T follicular helper cell (primary cell): ENCODE results near the gene LILRB5.
"Not testable (repeated sequence)": the region's sequence is repeated elsewhere in the genome, so short reads cannot be mapped to it uniquely, and the experiment has no call there.

Experiments used
- DNase-seq: peaks from one replicate; pipeline ENCODE4 v3.0.0-alpha.2; 2020; ENCODE audit warnings: low read depth

The LILRB5 gene

DNA sequence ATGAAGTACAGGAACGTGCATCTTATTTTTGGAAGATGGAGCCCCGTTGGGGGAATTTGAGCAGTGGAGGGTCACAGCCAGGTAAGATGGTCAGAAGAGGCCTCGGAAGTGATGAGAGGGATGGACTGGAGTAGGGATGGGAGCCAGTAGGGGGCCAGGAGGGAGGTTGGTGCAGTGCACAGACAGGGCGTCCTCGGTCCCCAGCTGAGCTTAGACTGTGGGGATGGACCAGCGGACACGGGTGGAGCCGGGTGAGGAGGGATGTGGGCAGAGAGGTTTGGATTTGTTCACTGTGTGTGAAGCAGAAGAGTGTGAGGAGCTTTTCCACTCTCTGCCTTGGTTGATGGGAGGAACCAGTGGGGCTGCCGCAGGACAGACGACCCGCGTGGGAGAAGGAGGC is 45.8 kb downstream of the LILRB5 start:
- DNase-seq: no peak

DNA sequence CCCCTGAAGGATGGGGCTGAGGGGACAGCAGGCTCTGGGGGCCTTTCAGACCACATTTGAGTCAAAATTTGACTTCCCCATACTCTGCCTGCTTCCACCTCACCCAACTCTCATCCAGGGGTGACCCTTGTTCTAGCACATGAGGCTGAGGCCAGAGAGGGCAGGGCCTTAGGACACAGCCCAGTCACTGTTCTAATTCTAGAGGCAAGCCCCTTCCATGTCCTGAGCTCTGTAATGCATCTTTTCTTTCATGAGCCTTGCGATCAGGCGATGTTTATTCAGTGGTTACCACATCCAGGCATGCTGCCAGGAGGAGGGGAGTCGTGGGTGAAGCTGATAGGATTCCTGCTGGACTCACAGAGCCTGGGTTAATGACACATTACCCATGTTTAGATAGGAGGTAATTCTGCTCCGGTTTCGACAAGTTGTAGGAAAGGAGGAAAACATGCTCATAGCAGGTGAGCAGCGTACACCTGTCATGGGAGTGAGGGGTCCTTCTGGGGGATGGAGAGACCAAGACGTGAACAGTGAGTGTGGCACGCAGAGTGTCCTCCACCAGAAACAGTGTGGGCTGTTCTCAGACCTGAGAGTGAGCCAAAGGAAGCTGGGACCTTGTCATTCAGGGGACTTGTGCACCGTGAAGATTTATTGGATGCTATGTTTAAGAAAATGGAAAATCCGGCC is 47.1 kb downstream of the LILRB5 start:
- DNase-seq: no peak

DNA sequence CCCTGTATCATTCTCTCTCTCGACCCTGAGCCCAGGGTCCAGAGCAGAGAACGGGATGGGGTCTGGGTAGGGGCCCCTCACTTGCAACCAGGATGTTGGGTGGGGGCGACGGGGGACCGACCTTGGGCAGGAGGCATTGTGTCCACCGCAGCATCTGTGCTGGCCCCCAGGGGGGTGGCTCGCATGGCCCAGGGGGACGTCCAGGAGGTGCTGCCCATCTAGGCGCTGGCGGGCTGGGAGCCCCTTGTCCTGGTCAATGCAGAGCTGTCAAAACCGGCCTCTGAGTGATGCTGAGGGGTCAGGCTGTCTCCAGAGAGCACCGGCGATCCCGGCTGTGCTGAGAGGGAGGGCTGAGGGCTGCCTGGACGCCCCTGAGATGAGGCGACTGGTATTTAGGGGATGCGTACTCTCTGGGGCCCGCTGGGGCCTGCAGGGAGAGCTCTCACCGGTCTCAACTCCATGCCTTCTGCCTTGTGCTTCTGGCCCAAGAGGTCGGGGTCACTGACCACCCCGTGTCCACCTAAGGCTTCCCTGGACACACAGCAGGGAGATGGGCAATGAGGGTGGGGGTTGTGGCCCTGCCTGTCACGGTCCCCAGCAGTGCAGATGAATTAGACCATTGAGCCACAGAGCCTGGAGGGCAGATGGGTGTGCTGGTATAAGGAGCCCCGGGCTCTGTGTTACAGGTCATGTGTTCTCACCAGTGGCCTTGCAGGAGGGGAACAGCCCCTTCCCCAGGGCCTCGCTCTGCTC is 47.8 kb downstream of the LILRB5 start:
- no peak for DNase-seq

DNA sequence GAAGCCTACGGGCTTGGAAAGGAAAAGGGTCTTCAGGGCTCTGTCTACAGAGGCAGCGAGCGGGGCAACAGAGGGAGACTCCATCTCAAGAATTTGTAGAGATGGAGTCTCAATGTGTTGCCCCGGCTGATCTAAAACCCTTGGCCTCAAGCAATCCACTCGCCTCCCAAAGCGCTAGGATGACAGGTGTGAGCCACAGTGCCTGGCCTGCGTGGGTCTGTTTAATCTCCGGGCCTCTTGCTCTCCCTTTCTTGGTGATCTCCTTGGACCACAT is 48.4 kb downstream of the LILRB5 start:
- DNase-seq: no peak

DNA sequence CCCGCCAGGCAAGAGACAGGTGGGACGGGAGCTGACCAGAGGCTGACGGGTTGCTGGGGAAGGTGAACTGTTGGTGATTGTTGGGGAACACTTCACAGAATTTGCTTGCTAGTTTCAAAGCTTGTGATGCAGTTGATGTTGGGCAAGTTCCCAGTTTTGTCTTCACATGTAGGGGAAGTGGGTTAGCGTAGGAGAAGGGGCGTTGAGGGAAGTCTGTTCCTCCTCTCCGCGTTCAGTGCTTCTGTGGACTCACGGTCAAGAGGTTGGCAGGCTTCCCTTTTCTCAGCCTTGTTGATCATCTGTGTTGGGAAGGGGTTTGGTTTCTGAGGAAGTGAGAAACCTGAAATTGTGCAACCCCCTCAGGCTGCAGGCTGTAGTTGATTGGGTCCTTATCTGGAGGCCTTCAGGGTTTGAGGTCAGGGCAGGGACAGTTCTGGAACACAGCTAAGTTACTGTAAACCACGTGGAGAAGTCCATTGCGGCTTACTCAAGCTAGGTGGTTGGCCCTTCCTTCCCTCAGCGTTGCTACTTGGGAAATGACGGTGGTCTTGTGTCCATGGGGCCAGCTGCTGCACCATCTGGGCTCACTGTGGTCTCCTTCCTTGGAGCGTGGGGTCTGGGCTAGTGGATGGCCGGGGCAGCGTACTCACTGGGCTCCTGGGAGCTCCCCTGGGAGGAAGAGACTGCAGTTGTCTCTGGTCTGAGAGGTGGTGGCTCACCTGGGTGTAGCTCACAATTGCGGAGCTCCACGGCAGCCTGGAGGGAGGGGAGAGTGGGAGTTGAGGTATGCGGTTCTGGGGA is 48.9 kb downstream of the LILRB5 start:
- DNase-seq: no peak

DNA sequence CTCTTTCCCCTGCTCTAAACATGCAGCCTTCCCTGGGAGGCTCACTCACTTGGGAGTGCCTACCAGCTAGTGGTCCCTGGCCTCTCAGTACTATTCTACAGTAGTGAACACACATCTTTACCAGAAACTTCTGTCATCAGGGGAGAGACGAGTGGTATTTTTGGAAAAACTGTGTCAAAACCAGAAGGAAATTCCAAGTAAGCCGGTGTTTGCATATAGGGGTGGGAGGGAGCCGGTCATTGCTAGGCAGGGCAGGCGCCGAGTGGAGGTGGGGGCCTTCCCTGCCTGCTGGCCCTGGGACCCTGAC is 49.4 kb downstream of the LILRB5 start:
- no peak for DNase-seq

DNA sequence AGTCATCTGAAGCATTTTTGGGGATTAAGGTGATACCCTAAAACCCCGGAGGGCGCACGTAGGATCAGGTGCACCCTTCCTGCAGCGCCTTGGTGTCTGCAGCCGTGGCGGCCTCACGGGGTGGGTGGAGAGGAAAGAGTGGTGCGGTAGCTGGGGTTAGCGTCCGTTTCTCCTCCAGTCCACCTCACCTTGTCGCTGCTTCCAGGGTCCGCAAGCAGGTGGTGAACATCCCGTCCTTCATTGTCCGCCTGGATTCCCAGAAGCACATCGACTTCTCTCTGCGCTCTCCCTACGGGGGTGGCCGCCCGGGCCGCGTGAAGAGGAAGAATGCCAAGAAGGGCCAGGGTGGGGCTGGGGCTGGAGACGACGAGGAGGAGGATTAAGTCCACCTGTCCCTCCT is 49.9 kb downstream of the LILRB5 start:
- DNase-seq: not testable (repeated sequence)

DNA sequence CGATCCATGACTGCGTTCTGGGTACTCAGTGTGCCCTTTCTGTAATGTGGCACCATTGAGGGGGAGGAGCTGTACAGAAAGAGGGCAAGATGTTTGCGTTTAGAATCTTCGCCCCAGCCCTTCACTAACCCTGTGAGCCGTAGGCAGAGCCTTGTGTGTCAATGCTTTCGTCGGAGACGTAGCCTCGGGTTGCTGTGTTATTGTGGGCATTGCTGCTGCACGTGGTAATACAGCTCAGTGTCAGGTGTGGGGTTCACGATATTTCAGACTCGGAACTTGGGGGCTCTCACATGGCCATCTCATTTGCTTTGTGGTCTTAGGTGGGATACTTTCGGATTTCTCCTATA is 50.3 kb downstream of the LILRB5 start:
- no peak for DNase-seq

DNA sequence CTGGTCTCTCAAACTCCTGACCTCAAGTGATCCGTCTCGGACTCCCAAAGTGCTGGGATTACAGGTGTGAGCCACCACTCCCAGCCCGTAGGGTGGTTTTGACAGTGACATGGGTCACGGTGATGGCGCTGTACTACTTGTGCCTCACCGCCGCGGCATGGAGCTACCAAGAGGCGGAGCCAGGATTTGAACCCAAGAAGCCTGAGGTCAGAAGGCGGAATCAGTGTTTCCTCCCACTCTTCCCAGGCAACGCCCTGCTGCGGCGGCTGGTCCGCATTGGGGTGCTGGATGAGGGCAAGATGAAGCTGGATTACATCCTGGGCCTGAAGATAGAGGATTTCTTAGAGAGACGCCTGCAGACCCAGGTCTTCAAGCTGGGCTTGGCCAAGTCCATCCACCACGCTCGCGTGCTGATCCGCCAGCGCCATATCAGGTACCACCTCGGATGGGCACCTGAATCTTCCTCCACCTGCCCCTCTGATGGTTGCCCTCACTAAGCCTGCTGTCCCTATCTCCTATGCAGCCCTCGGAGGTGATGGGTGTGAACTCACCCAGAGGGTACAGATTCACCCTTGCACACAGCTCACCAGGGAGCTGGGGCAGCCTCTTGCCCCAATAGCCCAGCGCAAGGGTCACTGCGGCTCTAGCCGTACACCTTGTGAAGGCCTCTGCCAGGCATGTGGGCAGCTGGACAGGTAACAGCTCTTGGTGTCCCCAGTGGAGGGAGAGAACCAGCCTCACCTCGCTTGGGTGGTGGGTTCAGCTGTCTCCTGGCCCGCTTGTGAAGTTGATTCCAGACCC is 50.8 kb downstream of the LILRB5 start:
- DNase-seq: no peak

DNA sequence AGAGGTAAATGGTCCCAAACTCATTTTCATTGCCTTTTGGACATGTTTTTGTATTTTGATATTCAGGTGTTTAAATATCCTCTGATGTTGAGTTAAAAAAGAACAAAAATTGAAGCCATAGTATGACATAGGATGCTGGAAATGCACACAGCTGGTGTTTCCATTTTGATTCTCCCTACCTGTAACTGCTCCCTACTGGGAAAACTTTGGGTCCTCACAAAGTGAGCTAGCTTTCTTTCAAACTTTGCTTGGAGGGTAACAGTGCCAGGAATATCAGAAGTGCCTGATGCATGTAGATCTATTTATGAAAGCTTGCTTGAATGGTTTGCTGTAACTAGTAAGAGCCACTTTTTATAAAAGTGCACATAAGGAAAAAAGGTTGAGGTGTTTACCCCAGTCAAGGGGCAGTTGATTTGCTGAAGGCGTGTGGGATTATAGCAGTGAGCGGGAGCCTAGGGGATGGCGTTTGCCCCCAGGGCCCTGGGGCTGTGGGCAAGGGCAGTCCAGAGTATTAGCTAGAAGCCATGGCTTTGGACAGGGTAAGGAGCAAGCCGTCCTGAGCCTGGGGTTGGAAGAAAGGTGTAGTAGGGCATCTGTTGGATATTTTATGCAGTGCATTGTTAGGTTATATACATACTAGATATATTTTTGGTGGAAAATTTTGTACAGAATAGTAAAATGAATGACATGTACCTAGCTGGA is 52.2 kb downstream of the LILRB5 start:
- no peak for DNase-seq

DNA sequence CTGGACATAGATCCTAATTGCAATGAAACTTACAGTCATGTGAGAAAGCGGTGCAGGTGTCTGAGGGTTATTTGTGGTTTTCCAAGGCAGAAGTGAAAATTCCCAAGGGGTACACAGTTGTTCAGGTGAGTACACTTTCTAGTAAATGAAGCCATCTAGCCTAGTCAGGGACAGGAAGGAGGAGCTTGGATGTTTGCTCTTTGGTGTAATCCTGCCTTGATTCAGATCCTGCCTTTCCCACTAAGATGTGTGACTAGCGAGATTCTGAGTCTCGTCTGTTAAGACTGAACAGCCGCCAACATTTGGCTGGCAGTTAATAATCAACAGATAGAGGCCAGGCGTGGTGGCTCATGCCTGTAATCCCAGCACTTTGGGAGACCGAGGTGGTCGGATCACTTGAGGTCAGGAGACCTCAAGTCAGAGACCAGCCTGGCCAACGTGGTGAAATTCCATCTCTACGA is 53.9 kb downstream of the LILRB5 start:
- DNase-seq: no peak

DNA sequence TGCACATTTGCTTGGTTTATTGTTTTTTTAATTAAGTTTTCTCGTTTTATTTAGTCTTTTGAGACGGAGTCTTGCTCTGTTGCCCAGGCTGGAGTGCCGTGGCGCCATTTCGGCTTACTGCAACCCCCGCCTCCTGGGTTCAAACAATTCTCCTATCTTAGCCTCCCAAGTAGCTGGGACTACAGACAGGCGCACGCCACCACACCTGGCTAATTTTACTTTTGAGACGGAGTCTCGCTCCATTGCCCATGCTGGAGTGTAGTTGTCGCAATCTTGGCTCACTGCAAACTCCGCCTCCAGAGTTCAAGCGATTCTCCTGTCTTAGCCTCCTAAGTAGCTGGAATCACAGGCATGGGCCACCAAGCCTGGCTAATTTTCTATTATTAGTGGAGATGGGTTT is 55.1 kb downstream of the LILRB5 start:
- DNase-seq: no peak

DNA sequence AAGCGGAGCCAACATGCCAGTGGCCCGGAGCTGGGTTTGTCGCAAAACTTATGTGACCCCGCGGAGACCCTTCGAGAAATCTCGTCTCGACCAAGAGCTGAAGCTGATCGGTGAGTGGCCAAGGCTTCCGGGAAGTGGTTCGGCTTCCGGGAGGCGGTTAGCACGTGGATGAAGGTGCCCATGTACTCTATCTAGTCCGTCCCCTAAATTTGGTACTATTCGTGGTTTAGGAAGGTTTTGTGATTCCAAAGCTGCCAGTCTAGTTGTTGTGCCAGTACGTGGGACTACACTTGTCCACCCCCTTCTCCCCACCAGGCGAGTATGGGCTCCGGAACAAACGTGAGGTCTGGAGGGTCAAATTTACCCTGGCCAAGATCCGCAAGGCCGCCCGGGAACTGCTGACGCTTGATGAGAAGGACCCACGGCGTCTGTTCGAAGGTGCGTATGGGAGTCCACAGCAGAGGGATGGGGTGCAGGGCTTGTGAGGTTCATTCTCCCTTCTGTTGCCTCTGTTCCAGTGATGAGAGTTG is 55.8 kb downstream of the LILRB5 start:
- DNase-seq: no peak
